Heart left ventricle (tissue), 13 donors: ENCODE data around the gene PRPF38B.

Source experiments
- CTCF ChIP-seq, 12 donors: fragments of 200-600 bp; sonication (generic) in 4 of 12; IDR thresholded peaks; one replicate each; pipeline versions ENCODE4 v1.5.0 to v1.8.0; 2018 to 2022; ENCODE audit warnings: antibody characterized with exemption in 12 of 12, mild to moderate bottlenecking in 5 of 12
- POLR2A ChIP-seq, 2 donors: fragments of 450-650 bp; IDR thresholded peaks; one replicate each; pipeline ENCODE4 v1.6.1; 2017; ENCODE audit warnings: antibody characterized with exemption in 2 of 2, mild to moderate bottlenecking in 2 of 2, moderate library complexity in 2 of 2
- donor health status: ischemic (EF 13 %, LVEDD 7.1; RV severe dilation, severe dysfunction).
- donor health status: DM: no; HTN: yes; CAD: no.
- donor health status: DM: no; HTN: no; CAD: no.
- donor health status: ischemic (EF 25% LVEDD 6.9; RV normal size, moderate dysfunction).
- donor health status: ischemic (EF 25% LVEDD 5.7; RV mildly dilated, moderate dysfunction).
- donor health status: ischemic (EF 35%, LVEDD 5.7; RV mildly dilated, moderate dysfunction).
- donor health status: nonischemic (EF 11% LVEDD 7.7; RV severe dilation, severe dysfunction).
- donor health status: DM: yes; HTN: yes; CAD: no.
- donor health status: PGD.
- donor health status: ischemic (EF 29% LVEDD 5.4; RV normal size, mild dysfunction).
- donor health status: nonischemic (EF 23%, LVEDD 6.1; RV moderate dilation, normal function).

- TF ChIP-seq CTCF (IDR thresholded peaks at IDR 0.05), result no peak
- TF ChIP-seq POLR2A (IDR thresholded peaks at IDR 0.05), result no peak
Measured at GRCh38 chr1:108745980-108746381, 53.9 kb downstream of the PRPF38B start.
